Measurements from ENCODE around the gene DNAI2. TPM values are rescaled to one million over a fixed set of nuclear protein-coding genes. Genes with fewer than 3 reads are reported as not detected.

DNAI2 gene
- total and polyA plus RNA-seq, 8 donors: not detected

GRCh38 chr17:74231928-74232907 lies 41.8 kb upstream of the DNAI2 start:
- peak in 1 of 2 donors; percentile 52 for DNase-seq
- Histone ChIP-seq H3K4me1 (peaks cover 0 to 5% (median 0%) of the 10 kb centered on the region in 4 donors), H3K4me3 (no peak overlapping the region), H3K27ac (no peak overlapping the region), H3K27me3 (no peaks in the 10 kb centered on the region), H3K36me3 (peaks cover 6 to 29% (median 14%) of the 10 kb centered on the region in 4 donors), H3K9me3 (no peaks in the 10 kb centered on the region)
- intact Hi-C loops (cut with DNase I; ENCODE audit: low total_unique reads): no loop called here
- WGBS, 5 donors: 68 to 79% (median 77%) methylated on average over 15 to 17 of the region's 17 CpGs
- TF ChIP-seq EP300 (IDR thresholded peaks at IDR 0.05): no peak
- no peak for TF ChIP-seq CTCF (IDR thresholded peaks at IDR 0.05)
- no peak for TF ChIP-seq POLR2A (IDR thresholded peaks at IDR 0.05)
- TF ChIP-seq POLR2AphosphoS5 (IDR thresholded peaks at IDR 0.05): no peak

DNA sequence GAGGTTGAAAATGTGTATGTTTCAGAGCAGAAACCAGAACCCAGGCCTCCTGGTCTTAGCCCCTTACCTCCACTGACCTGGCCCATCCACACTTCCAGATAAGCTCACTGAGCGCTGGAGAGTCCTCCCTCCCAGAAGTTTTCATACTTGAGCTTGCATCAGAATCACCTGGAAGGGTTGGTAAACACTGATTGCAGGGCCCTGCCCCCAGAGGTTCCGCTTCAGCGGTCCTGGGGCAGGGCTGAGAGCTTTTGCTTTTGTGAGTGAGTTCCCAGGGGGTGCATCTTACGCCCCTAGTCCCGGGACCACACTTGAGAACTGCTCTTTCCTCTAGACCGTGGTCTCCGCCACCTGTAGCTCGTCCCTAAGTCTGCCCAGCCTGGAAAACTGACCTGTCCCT lies 40.1 kb upstream of the DNAI2 start:
- no peaks in the 10 kb centered on the region for H3K9me3 ChIP-seq
- no peaks in the 10 kb centered on the region for H3K27me3 ChIP-seq
- TF ChIP-seq POLR2A (IDR thresholded peaks at IDR 0.05) (no peak), EP300 (IDR thresholded peaks at IDR 0.05) (no peak), POLR2AphosphoS5 (IDR thresholded peaks at IDR 0.05) (no peak), CTCF (IDR thresholded peaks at IDR 0.05) (no peak)
- H3K4me3 ChIP-seq: no peak overlapping the region
- intact Hi-C loops (cut with DNase I; ENCODE audit: low total_unique reads): no loop called here
- 58 to 78% (median 66%) methylated on average over 8 of the region's 8 CpGs for WGBS, 5 donors
- H3K27ac ChIP-seq: peak overlapping the region in 2 of 5 donors; percentile 8 to 15
- peaks cover 0 to 5% (median 0%) of the 10 kb centered on the region in 4 donors for H3K4me1 ChIP-seq
- DNase-seq: no peak
- H3K36me3 ChIP-seq: peaks cover 6 to 42% (median 19%) of the 10 kb centered on the region in 4 donors

DNA sequence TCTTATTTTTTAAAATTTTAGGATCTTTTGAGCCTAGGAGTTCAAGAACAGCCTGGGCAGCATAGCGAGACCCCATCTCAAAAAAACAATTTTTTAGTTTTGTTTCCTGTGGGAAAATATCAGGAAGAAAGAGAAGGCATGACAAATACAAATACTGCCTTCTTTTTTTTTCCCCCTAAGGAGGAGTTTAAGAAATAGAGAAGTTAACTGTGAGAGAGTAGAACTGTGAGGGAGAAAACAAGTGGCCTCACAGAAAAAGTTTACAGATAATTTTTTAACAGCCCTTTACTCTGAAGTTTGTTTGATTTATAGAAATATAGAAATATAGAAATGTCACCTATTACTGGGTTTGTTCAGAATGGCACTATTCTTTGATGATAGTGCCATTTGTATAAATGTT lies 39.5 kb upstream of the DNAI2 start:
- Histone ChIP-seq H3K9me3 (no peaks in the 10 kb centered on the region), H3K4me1 (peaks cover 0 to 5% (median 0%) of the 10 kb centered on the region in 4 donors), H3K27ac (peak overlapping the region in 3 of 5 donors; percentile 15 to 60 (median 42)), H3K36me3 (peaks cover 6 to 42% (median 19%) of the 10 kb centered on the region in 4 donors), H3K4me3 (no peak overlapping the region), H3K27me3 (no peaks in the 10 kb centered on the region)
- 58 to 76% (median 71%) methylated on average over 1 of the region's 1 CpG for WGBS, 5 donors
- DNase-seq: no peak
- intact Hi-C loops (cut with DNase I; ENCODE audit: low total_unique reads): no loop called here
- TF ChIP-seq CTCF (IDR thresholded peaks at IDR 0.05) (no peak), EP300 (IDR thresholded peaks at IDR 0.05) (no peak), POLR2AphosphoS5 (IDR thresholded peaks at IDR 0.05) (no peak), POLR2A (IDR thresholded peaks at IDR 0.05) (no peak)

GRCh38 chr17:74235040-74235581 lies 38.9 kb upstream of the DNAI2 start:
- TF ChIP-seq CTCF (IDR thresholded peaks at IDR 0.05) (no peak), EP300 (IDR thresholded peaks at IDR 0.05) (no peak), POLR2A (IDR thresholded peaks at IDR 0.05) (no peak), POLR2AphosphoS5 (IDR thresholded peaks at IDR 0.05) (no peak)
- Histone ChIP-seq H3K4me1 (peaks cover 0 to 5% (median 0%) of the 10 kb centered on the region in 4 donors), H3K27ac (peak overlapping the region in 4 of 5 donors; percentile 16 to 60 (median 42)), H3K4me3 (no peak overlapping the region), H3K36me3 (peaks cover 6 to 42% (median 19%) of the 10 kb centered on the region in 4 donors), H3K9me3 (no peaks in the 10 kb centered on the region), H3K27me3 (no peaks in the 10 kb centered on the region)
- no peak for DNase-seq
- intact Hi-C loops (cut with DNase I; ENCODE audit: low total_unique reads): no loop called here
- 55 to 66% (median 64%) methylated on average over 19 of the region's 19 CpGs for WGBS, 5 donors

Data from stomach (tissue), 9 donors.